ENCODE measurements around the gene TMEM150C.
"Not testable (repeated sequence)": the region's sequence is repeated elsewhere in the genome, so short reads cannot be mapped to it uniquely, and the experiment has no call there.

TMEM150C gene

DNA sequence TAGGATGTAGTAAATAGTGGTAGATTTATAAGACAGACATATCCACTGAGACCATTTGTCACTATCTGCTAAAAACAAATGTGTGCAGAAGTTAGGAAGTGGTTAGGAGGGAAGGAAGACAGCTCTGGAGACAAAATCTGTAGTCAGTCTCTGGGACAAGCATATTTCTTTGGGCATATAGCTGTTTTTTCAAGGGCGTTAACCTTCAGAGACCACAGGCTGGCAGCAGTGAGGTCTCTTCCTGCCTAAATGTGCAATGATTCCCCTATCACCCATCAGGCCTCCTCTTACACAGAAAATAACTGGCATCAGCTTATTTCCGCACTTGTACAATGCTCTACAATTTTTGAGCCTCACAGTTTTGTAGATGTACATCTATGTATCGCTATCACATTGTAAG lies 6.5 kb downstream of the TMEM150C start:
- no peak for DNase-seq (ENCODE audit: low read depth)
- TF ChIP-seq, protein P1, sequence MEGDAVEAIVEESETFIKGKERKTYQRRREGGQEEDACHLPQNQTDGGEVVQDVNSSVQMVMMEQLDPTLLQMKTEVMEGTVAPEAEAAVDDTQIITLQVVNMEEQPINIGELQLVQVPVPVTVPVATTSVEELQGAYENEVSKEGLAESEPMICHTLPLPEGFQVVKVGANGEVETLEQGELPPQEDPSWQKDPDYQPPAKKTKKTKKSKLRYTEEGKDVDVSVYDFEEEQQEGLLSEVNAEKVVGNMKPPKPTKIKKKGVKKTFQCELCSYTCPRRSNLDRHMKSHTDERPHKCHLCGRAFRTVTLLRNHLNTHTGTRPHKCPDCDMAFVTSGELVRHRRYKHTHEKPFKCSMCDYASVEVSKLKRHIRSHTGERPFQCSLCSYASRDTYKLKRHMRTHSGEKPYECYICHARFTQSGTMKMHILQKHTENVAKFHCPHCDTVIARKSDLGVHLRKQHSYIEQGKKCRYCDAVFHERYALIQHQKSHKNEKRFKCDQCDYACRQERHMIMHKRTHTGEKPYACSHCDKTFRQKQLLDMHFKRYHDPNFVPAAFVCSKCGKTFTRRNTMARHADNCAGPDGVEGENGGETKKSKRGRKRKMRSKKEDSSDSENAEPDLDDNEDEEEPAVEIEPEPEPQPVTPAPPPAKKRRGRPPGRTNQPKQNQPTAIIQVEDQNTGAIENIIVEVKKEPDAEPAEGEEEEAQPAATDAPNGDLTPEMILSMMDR (IDR thresholded peaks at IDR 0.05; ENCODE audit: control insufficient read depth, extremely low read depth, insufficient read depth): 0 out of 2 replicates have a peak, but pooled peaks have one; percentile 13
- H3K4me3 ChIP-seq (ENCODE audit: low read depth, low read length): no peak overlapping the region

DNA sequence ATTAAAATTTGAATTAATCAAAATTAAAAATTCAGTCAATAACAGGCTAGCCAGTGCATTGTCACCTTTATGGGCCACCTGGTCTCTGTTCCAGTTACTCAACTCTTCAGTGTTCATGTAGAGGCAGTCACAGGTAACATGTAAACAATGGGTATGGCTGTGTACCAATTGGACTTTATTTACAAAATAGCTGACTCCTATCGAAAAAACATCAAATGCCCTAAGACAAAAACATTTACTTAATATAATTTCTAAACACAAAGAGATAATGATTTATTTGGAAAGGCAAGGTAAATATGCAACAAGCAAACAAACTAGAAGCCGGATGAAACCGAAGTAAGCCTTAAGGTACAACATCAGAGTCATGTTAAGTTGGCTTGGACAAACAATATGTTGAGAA lies 8.8 kb downstream of the TMEM150C start:
- DNase-seq (ENCODE audit: low read depth): peak; percentile 96
- TF ChIP-seq, protein P1 (IDR thresholded peaks at IDR 0.05; ENCODE audit: control insufficient read depth, extremely low read depth, insufficient read depth): no peak
- no peak overlapping the region for H3K4me3 ChIP-seq (ENCODE audit: low read depth, low read length)

DNA sequence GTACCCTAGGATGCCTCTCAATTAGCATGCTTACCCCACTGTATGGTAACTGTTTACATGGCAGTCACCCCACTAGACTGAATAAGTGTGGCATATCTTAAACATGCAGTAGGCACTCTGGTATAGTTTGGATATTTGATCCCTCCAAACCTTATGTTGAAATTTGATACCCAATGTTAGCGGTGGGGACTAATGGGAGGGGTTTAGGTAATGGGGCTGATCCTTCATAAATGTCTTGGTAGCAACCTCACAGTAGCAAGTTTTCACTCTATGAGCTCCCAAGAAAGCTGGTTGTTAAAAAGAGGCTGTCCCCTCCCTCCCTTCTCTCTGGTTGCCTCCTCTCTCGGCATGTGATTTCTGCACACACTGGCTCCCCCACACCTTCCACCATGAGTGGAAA lies 10.1 kb downstream of the TMEM150C start:
- H3K4me3 ChIP-seq (ENCODE audit: low read depth, low read length): no peak overlapping the region
- DNase-seq (ENCODE audit: low read depth): no peak
- TF ChIP-seq, protein P1 (IDR thresholded peaks at IDR 0.05; ENCODE audit: control insufficient read depth, extremely low read depth, insufficient read depth): no peak

DNA sequence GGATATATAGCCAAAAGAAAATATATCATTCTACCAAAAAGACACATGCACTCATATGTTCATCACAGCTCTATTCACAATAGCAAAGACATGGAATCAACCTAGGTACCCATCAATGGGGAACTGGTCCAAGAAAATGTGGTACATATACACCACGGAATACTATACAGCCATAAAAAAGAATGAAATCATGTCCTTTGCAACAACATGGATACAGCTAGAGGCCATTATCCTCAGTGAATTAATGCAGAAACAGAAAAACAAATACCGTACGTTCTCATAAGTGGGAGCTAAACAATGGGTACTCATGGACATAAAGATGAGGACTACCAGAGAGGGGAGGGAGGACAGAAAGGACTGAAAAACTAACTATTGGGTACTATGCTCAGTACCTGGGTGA lies 13.9 kb downstream of the TMEM150C start:
- DNase-seq (ENCODE audit: low read depth); H3K4me3 ChIP-seq (ENCODE audit: low read depth, low read length): not testable (repeated sequence)

DNA sequence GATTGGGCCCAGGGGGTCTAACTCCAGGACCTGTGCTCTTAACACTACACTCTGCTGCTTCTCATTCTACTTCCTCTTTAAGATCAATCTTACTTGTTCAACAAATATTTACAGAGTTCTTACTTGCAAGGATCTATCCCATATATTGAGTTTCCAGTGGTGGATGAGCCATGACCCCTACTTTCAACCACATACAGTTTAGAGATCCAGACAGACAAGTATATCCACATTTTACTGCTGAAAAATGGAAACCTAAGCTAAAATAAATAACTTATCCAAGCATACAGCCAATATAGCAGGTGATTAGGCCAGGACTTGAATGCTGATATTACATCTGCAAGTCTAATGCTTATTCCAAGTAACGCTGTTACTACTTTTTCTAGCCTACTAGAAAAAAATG lies 18.7 kb downstream of the TMEM150C start:
- H3K4me3 ChIP-seq (ENCODE audit: low read depth, low read length): 0 out of 2 replicates have a peak overlapping the region, but pooled peaks have one; percentile 0
- TF ChIP-seq, protein P1 (IDR thresholded peaks at IDR 0.05; ENCODE audit: control insufficient read depth, extremely low read depth, insufficient read depth): no peak
- peak; percentile 59 for DNase-seq (ENCODE audit: low read depth)

DNA sequence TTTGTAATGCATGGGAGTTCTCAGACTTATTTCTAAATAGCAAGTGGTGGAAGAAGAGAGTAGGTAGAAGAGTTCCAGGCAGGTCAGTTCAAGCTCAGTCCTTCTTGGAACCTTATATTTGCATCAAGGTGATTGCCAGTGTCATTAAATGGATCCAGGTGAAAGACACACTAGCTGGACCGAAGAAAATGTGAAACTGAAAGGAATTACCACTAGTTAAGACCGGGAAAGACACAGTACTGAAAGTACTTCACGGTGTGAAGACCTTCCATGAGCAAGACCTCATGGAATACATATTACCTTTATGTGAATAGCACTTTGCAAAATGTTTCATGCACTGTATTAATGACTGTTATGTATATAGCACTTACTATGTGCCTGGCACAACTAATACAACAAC lies 19.1 kb downstream of the TMEM150C start:
- no peak overlapping the region for H3K4me3 ChIP-seq (ENCODE audit: low read depth, low read length)
- TF ChIP-seq, protein P1 (IDR thresholded peaks at IDR 0.05; ENCODE audit: control insufficient read depth, extremely low read depth, insufficient read depth): no peak
- DNase-seq (ENCODE audit: low read depth): no peak

DNA sequence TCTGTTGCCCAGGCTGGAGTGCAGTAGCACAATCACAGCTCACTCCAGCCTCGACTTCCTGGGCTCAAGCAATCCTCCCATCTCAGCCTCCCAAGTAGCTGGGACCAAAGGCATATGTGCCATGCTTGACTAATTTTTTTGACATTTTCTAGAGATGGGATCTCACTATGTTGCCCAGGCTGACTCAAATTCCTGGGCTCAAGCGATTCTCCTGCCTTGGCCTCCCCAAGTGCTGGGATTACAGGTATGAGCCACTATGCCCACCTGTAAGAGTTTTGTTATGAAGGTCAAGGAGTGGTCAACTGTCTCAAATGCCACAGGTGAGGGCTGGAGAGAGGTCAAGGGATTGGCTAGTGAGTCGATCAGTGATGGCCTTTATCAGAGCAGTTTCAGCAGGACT lies 32.5 kb downstream of the TMEM150C start:
- TF ChIP-seq, protein P1 (IDR thresholded peaks at IDR 0.05; ENCODE audit: control insufficient read depth, extremely low read depth, insufficient read depth): no peak
- H3K4me3 ChIP-seq (ENCODE audit: low read depth, low read length): no peak overlapping the region
- no peak for DNase-seq (ENCODE audit: low read depth)

All from LNCaP clone FGC (cell line).